B cell (primary cell): ENCODE results near the gene BICDL1. TPM values are rescaled to one million over a fixed set of nuclear protein-coding genes. Genes with fewer than 3 reads are reported as not detected.

Source experiments
- ATAC-seq: fragments of 200-7000 bp; cut with Tn5 transposase; one replicate; pipeline ENCODE4 v1.10.0; 2021; ENCODE audit warnings: low read depth, mild to moderate bottlenecking, moderate number of reproducible peaks, moderate library complexity
- CTCF ChIA-PET: fragments of 350-600 bp; sonication (Branson Sonifier 250); formaldehyde crosslinking; loops from one replicate; lab custom pipeline; 2021; ENCODE audit warnings: antibody characterized with exemption, inconsistent platforms; lab: Charles Lee
- POLR2A ChIA-PET: fragments of 350-600 bp; sonication (Branson Sonifier 250); formaldehyde crosslinking; loops from one replicate; lab custom pipeline; 2021; ENCODE audit warnings: antibody characterized with exemption; lab: Charles Lee
- DNase-seq: peaks from one replicate; pipeline ENCODE4 v3.0.0; 2013
- H2AFZ ChIP-seq: 2 replicates; pipeline ENCODE4 v1.6.1; 2012; ENCODE audit warnings: mild to moderate bottlenecking, low read depth, low read length; ENCODE audit not compliant: insufficient read depth, poor library complexity, severe bottlenecking
- H3K27ac ChIP-seq, 2 donors: 1 replicate in 1 of 2; 2 replicates in 1 of 2; pipeline ENCODE4 v1.5.1; 2012 to 2013; ENCODE audit warnings: low read length in 2 of 2, mild to moderate bottlenecking in 2 of 2, moderate library complexity in 1 of 2
- H3K27me3 ChIP-seq, 4 experiments: fragments of 200-600 bp in 1 of 4; sonication (generic) in 1 of 4; replicated peaks in 1 of 4; 1 replicate in 2 of 4; 2 replicates in 2 of 4; pipeline versions ENCODE4 v1.6.1 to v1.7.0; 2013 to 2016; ENCODE audit warnings: low read length in 3 of 4, mild to moderate bottlenecking in 2 of 4, mixed read lengths in 1 of 4, moderate library complexity in 1 of 4; ENCODE audit not compliant: insufficient read depth in 4 of 4, control insufficient read depth in 3 of 4; ENCODE audit errors: control extremely low read depth in 1 of 4
- H3K36me3 ChIP-seq, 2 experiments: replicated peaks in 1 of 2; 1 replicate in 1 of 2; 2 replicates in 1 of 2; pipeline versions ENCODE4 v1.6.1 to v1.7.1; 2013; ENCODE audit warnings: low read length in 1 of 2; ENCODE audit not compliant: insufficient read depth in 2 of 2, control insufficient read depth in 1 of 2; ENCODE audit errors: control extremely low read depth in 1 of 2, extremely low read depth in 1 of 2
- H3K4me1 ChIP-seq, 2 donors: fragments of 200-600 bp in 1 of 2; sonication (generic) in 1 of 2; 1 replicate in 1 of 2; 2 replicates in 1 of 2; pipeline versions ENCODE4 v1.5.1 to v1.6.1; 2013 to 2017; ENCODE audit warnings: low read length in 2 of 2; ENCODE audit not compliant: control insufficient read depth in 2 of 2, insufficient read depth in 2 of 2
- H3K4me2 ChIP-seq: replicated peaks from 2 replicates; pipeline ENCODE3; 2012; ENCODE audit warnings: mild to moderate bottlenecking, low read depth, low read length; ENCODE audit not compliant: poor library complexity, severe bottlenecking
- H3K4me3 ChIP-seq, 5 experiments: fragments of 200-600 bp in 1 of 5; sonication (generic) in 1 of 5; 1 replicate in 3 of 5; 2 replicates in 2 of 5; pipeline versions ENCODE4 v1.5.1 to v1.7.0; 2011 to 2016; ENCODE audit warnings: low read length in 4 of 5, mild to moderate bottlenecking in 4 of 5, low read depth in 2 of 5, control low read depth in 1 of 5, moderate library complexity in 1 of 5; ENCODE audit not compliant: insufficient read depth in 1 of 5; ENCODE audit errors: control extremely low read depth in 1 of 5, extremely low read depth in 1 of 5
- H3K79me2 ChIP-seq: fragments of 200-600 bp; sonication (generic); one replicate; pipeline ENCODE4 v1.6.0; 2016; ENCODE audit warnings: low read length; ENCODE audit not compliant: control insufficient read depth, insufficient read depth
- H3K9ac ChIP-seq: fragments of 200-600 bp; sonication (generic); 2 replicates; pipeline ENCODE4 v1.6.1; 2017; ENCODE audit warnings: mild to moderate bottlenecking, low read length, moderate library complexity
- H3K9me3 ChIP-seq, 3 donors: one replicate each; pipeline versions ENCODE4 v1.6.1 to v1.7.1; 2013; ENCODE audit warnings: low read length in 2 of 3; ENCODE audit not compliant: control insufficient read depth in 2 of 3, insufficient read depth in 1 of 3; ENCODE audit errors: control extremely low read depth in 1 of 3
- H4K20me1 ChIP-seq: 2 replicates; pipeline ENCODE4 v1.6.0; 2012; ENCODE audit warnings: mild to moderate bottlenecking, low read length; ENCODE audit not compliant: insufficient read depth, control insufficient read depth, poor library complexity, severe bottlenecking
- H3K27ac Mint-ChIP-seq: one replicate; pipeline ENCODE4 v1.8.0; 2021; ENCODE audit warnings: mixed read lengths
- H3K27me3 Mint-ChIP-seq: one replicate; pipeline ENCODE4 v1.8.0; 2021; ENCODE audit warnings: mixed read lengths
- H3K4me1 Mint-ChIP-seq: one replicate; pipeline ENCODE4 v1.8.0; 2021; ENCODE audit warnings: mixed read lengths
- H3K4me3 Mint-ChIP-seq: one replicate; pipeline ENCODE4 v1.8.0; 2021; ENCODE audit warnings: mixed read lengths
- H3K9me3 Mint-ChIP-seq: one replicate; pipeline ENCODE4 v1.8.0; 2022; ENCODE audit warnings: mixed read lengths; ENCODE audit not compliant: insufficient read depth
- CTCF ChIP-seq: fragments of 200-600 bp; IDR thresholded peaks from one replicate; pipeline ENCODE4 v1.8.0; 2022; ENCODE audit warnings: antibody characterized with exemption, mild to moderate bottlenecking
- WGBS: methylation state at CpG from one replicate; pipeline ENCODE4 v1.1.5; 2013; ENCODE audit warnings: missing lambda C conversion rate; ENCODE audit not compliant: insufficient coverage; 5-methylcytosine and 5-hydroxymethylcytosine counted together
- intact Hi-C: fragments of 100-400 bp; cut with micrococcal nuclease; formaldehyde crosslinking; loops from one replicate; pipeline ENCODE4 v1.10.0; 2022
- polyA plus RNA-seq: library from polyadenylated mRNA; depleted of rRNA; stranded (reverse); fragments of >200 nt; gene quantifications from 2 replicates; pipeline ENCODE4 v1.2.3, GENCODE V29; 2012
- total RNA-seq, 2 donors: library from RNA; stranded (reverse); fragments of 120-200 nt in 1 of 2; gene quantifications; 1 replicate in 1 of 2; 2 replicates in 1 of 2; pipeline versions ENCODE4 v1.2.3 to v1.2.4, GENCODE V29; 2013 to 2022

BICDL1 gene
- total and polyA plus RNA-seq, 2 donors (not counting 1 experiment from before 2014, with no cell fraction given) = 15.6 to 41.5 TPM

GRCh38 chr12:120085920-120086645 lies 97.0 kb downstream of the BICDL1 start:
- DNase-seq (no peak), ATAC-seq (no peak)
- H3K4me3 Mint-ChIP-seq = no peak overlapping the region
- CTCF ChIA-PET = interaction anchor here (0.6 to 1.5 kb wide), 9 partner anchors 7 to 147 kb away, joined by 3 to 21 read pairs (median 4); partner anchors contain the start of genes BICDL1 and RAB35
- H3K27ac Mint-ChIP-seq = no peak overlapping the region
- H3K27me3 Mint-ChIP-seq = no peaks in the 10 kb centered on the region
- Histone ChIP-seq H3K4me3 (no peak overlapping the region), H3K27ac (no peak overlapping the region), H3K9me3 (no peaks in the 10 kb centered on the region), H3K9ac (no peak overlapping the region), H4K20me1 (no peaks in the 10 kb centered on the region), H3K4me1 (peaks cover 9 to 13% of the 10 kb centered on the region in 2 donors), H2AFZ (no peak overlapping the region), H3K36me3 (no peaks in the 10 kb centered on the region), H3K4me2 (no peak overlapping the region), H3K27me3 (no peaks in the 10 kb centered on the region), H3K79me2 (no peaks in the 10 kb centered on the region)
- no peaks in the 10 kb centered on the region for H3K9me3 Mint-ChIP-seq
- no CpG with 5 or more reads among the region's 6 CpGs for WGBS
- H3K4me1 Mint-ChIP-seq = peaks cover 16% of the 10 kb centered on the region
- intact Hi-C loops = no loop called here
- POLR2A ChIA-PET = interaction anchor here (0.5 to 1.4 kb wide), 5 partner anchors 24 to 205 kb away, joined by 3 to 12 read pairs (median 8); partner anchors contain the start of genes BICDL1, RNU4-2 and RPLP0
- TF ChIP-seq CTCF = no peak
